HepG2 (cell line): Measurements from ENCODE around the gene UPK1A. TPM values are rescaled to one million over a fixed set of nuclear protein-coding genes. Genes with fewer than 3 reads are reported as not detected.
A peak's percentile ranks its signal among the peaks of the same experiment; 100 is the strongest.

Source experiments
- ARID2 ChIP-seq: sonication (generic); formaldehyde crosslinking; IDR thresholded peaks from 2 replicates; pipeline ENCODE4 v1.8.1; 2022; ENCODE audit warnings: mild to moderate bottlenecking, missing genetic modification reagents, borderline replicate concordance
- ATF7 ChIP-seq, 2 experiments: fragments of 450-650 bp in 1 of 2; sonication (generic) in 1 of 2; formaldehyde crosslinking in 1 of 2; IDR thresholded peaks; 2 replicates each; pipeline versions ENCODE4 v1.4.0 to v1.6.1; 2016 to 2020; ENCODE audit warnings: antibody characterized with exemption in 1 of 2, mild to moderate bottlenecking in 1 of 2, missing genetic modification reagents in 1 of 2
- DMAP1 ChIP-seq: IDR thresholded peaks from 2 replicates; pipeline ENCODE4 v1.6.1; 2016
- GATA4 ChIP-seq: sonication (generic); IDR thresholded peaks from 2 replicates; pipeline ENCODE4 v1.6.1; 2016; ENCODE audit warnings: antibody characterized with exemption, low read depth, borderline replicate concordance
- HNRNPUL1 ChIP-seq: fragments of 200-400 bp; formaldehyde crosslinking; IDR thresholded peaks from 2 replicates; pipeline ENCODE4 v1.6.1; 2017; ENCODE audit warnings: low read depth, mild to moderate bottlenecking, low read length, moderate library complexity
- MIER3 ChIP-seq: IDR thresholded peaks from 2 replicates; pipeline ENCODE4 v1.6.1; 2016; ENCODE audit warnings: missing compliant biosample characterization, borderline replicate concordance
- NR2F1 ChIP-seq, 2 experiments: fragments of 450-650 bp in 1 of 2; formaldehyde crosslinking in 1 of 2; IDR thresholded peaks; 2 replicates each; pipeline versions ENCODE4 v1.5.0 to v1.6.1; 2016 to 2020; ENCODE audit warnings: mild to moderate bottlenecking in 1 of 2, missing compliant biosample characterization in 1 of 2, missing genetic modification reagents in 1 of 2, moderate library complexity in 1 of 2
- PHF20 ChIP-seq: sonication (generic); formaldehyde crosslinking; IDR thresholded peaks from 2 replicates; pipeline ENCODE4 v1.5.0; 2020; ENCODE audit warnings: mild to moderate bottlenecking, missing genetic modification reagents
- PHF21A ChIP-seq: sonication (generic); formaldehyde crosslinking; IDR thresholded peaks from 2 replicates; pipeline ENCODE4 v1.5.0; 2020; ENCODE audit warnings: mild to moderate bottlenecking, missing genetic modification reagents
- POLR2A ChIP-seq, 2 experiments: IDR thresholded peaks; 2 replicates each; pipeline ENCODE4 v1.6.1; 2011; ENCODE audit warnings: low read depth in 2 of 2, low read length in 2 of 2, mild to moderate bottlenecking in 1 of 2, moderate library complexity in 1 of 2; ENCODE audit not compliant: insufficient read depth in 1 of 2
- SMARCC2 ChIP-seq: fragments of 450-650 bp; IDR thresholded peaks from 2 replicates; pipeline ENCODE4 v1.6.1; 2017; ENCODE audit warnings: antibody characterized with exemption, mild to moderate bottlenecking
- SNAI1 ChIP-seq: sonication (generic); formaldehyde crosslinking; IDR thresholded peaks from 2 replicates; pipeline ENCODE4 v1.5.0; 2020; ENCODE audit warnings: mild to moderate bottlenecking, missing genetic modification reagents, borderline replicate concordance
- SRF ChIP-seq: IDR thresholded peaks from 2 replicates; pipeline ENCODE4 v1.6.1; 2011; ENCODE audit warnings: mild to moderate bottlenecking, low read depth, low read length, moderate library complexity
- STAT5B ChIP-seq: sonication (generic); formaldehyde crosslinking; IDR thresholded peaks from 2 replicates; pipeline ENCODE4 v1.4.0; 2020; ENCODE audit warnings: missing genetic modification reagents
- THAP11 ChIP-seq: IDR thresholded peaks from 2 replicates; pipeline ENCODE4 v1.6.1; 2016; ENCODE audit warnings: missing biosample characterization, missing genetic modification reagents
- ZMYM2 ChIP-seq: sonication (generic); formaldehyde crosslinking; IDR thresholded peaks from 2 replicates; pipeline ENCODE4 v1.8.0; 2022; ENCODE audit warnings: mild to moderate bottlenecking, missing genetic modification reagents
- ZNF569 ChIP-seq: sonication (generic); formaldehyde crosslinking; IDR thresholded peaks from 2 replicates; pipeline ENCODE4 v1.5.0; 2020; ENCODE audit warnings: mild to moderate bottlenecking, missing genetic modification reagents, moderate library complexity, borderline replicate concordance
- ZNF816 ChIP-seq: sonication (generic); formaldehyde crosslinking; IDR thresholded peaks from 2 replicates; pipeline ENCODE4 v1.8.0; 2022; ENCODE audit warnings: missing genetic modification reagents, mild to moderate bottlenecking, borderline replicate concordance
- polyA plus RNA-seq, 8 experiments: library from polyadenylated mRNA; depleted of rRNA in 3 of 8; stranded (reverse) in 7 of 8; unstranded in 1 of 8; fragments of >200 nt; fragmentation: Illumina TruSeq in 4 of 8; extraction: Trizol in 4 of 8; gene quantifications; 2 replicates each; pipeline versions ENCODE4 v1.2.1 to v1.2.3, GENCODE V29; 2011 to 2016; ENCODE audit warnings: low read depth in 4 of 8, missing spikeins in 1 of 8, mixed read lengths in 1 of 8; ENCODE audit not compliant: insufficient read depth in 1 of 8
- total RNA-seq, 5 experiments: library from RNA; depleted of rRNA; stranded (reverse); fragments of >200 nt; fragmentation: Illumina TruSeq; extraction: Trizol; gene quantifications; 2 replicates each; pipeline ENCODE4 v1.2.3, GENCODE V29; 2016; ENCODE audit warnings: low read depth in 1 of 5
- TF ChIP-seq, protein P1 (sequence below): sonication (generic); formaldehyde crosslinking; IDR thresholded peaks from 2 replicates; pipeline ENCODE4 v1.4.0; 2020; ENCODE audit warnings: missing genetic modification reagents
- TF ChIP-seq, protein P2 (sequence below): sonication (generic); formaldehyde crosslinking; IDR thresholded peaks from 2 replicates; pipeline ENCODE4 v1.4.0; 2020; ENCODE audit warnings: mild to moderate bottlenecking, missing genetic modification reagents
- TF ChIP-seq, protein P3 (sequence below): sonication (generic); formaldehyde crosslinking; IDR thresholded peaks from 2 replicates; pipeline ENCODE4 v1.5.0; 2020; ENCODE audit warnings: mild to moderate bottlenecking, missing genetic modification reagents, borderline replicate concordance

The UPK1A gene
- total and polyA plus RNA-seq, 2 of the 13 experiments (the other 11 are each of a cell fraction or from before 2014, with no cell fraction given) = 2.9 TPM; not detected in 1

DNA sequence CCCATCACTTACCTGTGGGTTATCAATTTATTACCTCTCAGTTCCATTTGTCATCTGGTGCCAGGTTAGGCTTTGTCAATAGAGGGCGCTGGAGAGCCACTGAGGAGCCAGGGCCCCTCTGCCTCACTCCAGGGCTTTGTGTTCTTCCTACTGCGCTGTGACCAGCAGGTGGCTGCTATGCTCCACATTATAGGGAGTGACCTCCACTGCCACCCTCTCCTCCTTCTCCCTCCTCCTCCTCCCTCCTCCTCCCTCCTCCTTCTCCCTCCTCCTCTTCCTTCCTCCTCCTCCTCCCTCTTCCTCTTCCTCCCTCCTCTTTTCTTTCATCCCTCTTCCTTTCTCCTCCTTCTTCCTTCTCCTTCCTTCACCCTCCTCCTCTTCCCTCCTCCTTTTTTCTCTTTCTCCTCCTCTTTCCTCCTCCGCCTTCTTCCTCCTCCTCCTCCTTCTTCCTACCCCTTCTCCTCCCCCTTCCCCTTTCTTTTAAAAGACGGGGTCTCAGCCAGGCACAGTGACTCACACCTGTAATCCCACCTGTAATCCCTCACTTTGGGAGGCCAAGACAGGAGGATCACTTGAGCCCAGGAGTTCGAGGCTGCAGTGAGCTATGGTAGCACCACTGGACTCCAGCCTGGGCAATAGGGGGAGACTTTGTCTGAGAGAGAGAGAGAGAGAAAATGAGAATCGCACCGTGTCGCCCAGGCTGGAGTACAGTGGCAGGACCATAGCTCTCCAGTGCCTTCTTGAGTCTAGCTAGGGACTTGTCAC, 27.7 kb downstream of the UPK1A start (continued):
- TF ChIP-seq NR2F1 (CRISPR knock-in tag; IDR thresholded peaks at IDR 0.05) (0 out of 4 replicates have a peak, but pooled peaks of 1 of the 2 experiments have one; percentile 23), ARID2 (CRISPR knock-in tag) (no peak), DMAP1 (CRISPR knock-in tag) (no peak), ATF7 (IDR thresholded peaks at IDR 0.05) (no peak), ATF7 (CRISPR knock-in tag; IDR thresholded peaks at IDR 0.05) (no peak), MIER3 (CRISPR knock-in tag) (peak; percentile 78; the same call in 1 of the 2 replicates), POLR2A (IDR thresholded peaks at IDR 0.05; ENCODE audit: insufficient read depth in 1 of 2, low read depth in 2 of 2, low read length in 2 of 2) (no peak), SRF (no peak), SMARCC2 (no peak), ZMYM2 (CRISPR knock-in tag) (no peak), ZNF816 (CRISPR knock-in tag) (no peak), PHF21A (CRISPR knock-in tag) (no peak), PHF20 (CRISPR knock-in tag) (no peak), ZNF569 (CRISPR knock-in tag) (no peak), THAP11 (peak; percentile 89), STAT5B (no peak), HNRNPUL1 (no peak), SNAI1 (no peak), GATA4 (no peak)
- TF ChIP-seq, protein P1, sequence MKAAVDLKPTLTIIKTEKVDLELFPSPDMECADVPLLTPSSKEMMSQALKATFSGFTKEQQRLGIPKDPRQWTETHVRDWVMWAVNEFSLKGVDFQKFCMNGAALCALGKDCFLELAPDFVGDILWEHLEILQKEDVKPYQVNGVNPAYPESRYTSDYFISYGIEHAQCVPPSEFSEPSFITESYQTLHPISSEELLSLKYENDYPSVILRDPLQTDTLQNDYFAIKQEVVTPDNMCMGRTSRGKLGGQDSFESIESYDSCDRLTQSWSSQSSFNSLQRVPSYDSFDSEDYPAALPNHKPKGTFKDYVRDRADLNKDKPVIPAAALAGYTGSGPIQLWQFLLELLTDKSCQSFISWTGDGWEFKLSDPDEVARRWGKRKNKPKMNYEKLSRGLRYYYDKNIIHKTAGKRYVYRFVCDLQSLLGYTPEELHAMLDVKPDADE (CRISPR knock-in tag) = no peak
- TF ChIP-seq, protein P2, sequence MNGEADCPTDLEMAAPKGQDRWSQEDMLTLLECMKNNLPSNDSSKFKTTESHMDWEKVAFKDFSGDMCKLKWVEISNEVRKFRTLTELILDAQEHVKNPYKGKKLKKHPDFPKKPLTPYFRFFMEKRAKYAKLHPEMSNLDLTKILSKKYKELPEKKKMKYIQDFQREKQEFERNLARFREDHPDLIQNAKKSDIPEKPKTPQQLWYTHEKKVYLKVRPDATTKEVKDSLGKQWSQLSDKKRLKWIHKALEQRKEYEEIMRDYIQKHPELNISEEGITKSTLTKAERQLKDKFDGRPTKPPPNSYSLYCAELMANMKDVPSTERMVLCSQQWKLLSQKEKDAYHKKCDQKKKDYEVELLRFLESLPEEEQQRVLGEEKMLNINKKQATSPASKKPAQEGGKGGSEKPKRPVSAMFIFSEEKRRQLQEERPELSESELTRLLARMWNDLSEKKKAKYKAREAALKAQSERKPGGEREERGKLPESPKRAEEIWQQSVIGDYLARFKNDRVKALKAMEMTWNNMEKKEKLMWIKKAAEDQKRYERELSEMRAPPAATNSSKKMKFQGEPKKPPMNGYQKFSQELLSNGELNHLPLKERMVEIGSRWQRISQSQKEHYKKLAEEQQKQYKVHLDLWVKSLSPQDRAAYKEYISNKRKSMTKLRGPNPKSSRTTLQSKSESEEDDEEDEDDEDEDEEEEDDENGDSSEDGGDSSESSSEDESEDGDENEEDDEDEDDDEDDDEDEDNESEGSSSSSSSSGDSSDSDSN (CRISPR knock-in tag) = no peak
- TF ChIP-seq, protein P3, sequence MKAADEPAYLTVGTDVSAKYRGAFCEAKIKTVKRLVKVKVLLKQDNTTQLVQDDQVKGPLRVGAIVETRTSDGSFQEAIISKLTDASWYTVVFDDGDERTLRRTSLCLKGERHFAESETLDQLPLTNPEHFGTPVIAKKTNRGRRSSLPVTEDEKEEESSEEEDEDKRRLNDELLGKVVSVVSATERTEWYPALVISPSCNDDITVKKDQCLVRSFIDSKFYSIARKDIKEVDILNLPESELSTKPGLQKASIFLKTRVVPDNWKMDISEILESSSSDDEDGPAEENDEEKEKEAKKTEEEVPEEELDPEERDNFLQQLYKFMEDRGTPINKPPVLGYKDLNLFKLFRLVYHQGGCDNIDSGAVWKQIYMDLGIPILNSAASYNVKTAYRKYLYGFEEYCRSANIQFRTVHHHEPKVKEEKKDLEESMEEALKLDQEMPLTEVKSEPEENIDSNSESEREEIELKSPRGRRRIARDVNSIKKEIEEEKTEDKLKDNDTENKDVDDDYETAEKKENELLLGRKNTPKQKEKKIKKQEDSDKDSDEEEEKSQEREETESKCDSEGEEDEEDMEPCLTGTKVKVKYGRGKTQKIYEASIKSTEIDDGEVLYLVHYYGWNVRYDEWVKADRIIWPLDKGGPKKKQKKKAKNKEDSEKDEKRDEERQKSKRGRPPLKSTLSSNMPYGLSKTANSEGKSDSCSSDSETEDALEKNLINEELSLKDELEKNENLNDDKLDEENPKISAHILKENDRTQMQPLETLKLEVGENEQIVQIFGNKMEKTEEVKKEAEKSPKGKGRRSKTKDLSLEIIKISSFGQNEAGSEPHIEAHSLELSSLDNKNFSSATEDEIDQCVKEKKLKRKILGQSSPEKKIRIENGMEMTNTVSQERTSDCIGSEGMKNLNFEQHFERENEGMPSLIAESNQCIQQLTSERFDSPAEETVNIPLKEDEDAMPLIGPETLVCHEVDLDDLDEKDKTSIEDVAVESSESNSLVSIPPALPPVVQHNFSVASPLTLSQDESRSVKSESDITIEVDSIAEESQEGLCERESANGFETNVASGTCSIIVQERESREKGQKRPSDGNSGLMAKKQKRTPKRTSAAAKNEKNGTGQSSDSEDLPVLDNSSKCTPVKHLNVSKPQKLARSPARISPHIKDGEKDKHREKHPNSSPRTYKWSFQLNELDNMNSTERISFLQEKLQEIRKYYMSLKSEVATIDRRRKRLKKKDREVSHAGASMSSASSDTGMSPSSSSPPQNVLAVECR = peak; percentile 62; the same call in 1 of the 2 replicates
